Ovary (tissue), 3 donors: ENCODE results near the gene EFCAB14.

Experiments
- POLR2A ChIP-seq: fragments of 450-650 bp; IDR thresholded peaks from one replicate; pipeline ENCODE4 v1.6.1; 2017; ENCODE audit warnings: antibody characterized with exemption, mild to moderate bottlenecking, moderate library complexity
- TF ChIP-seq, protein P1 (sequence below), 3 donors: fragments of 450-650 bp in 2 of 3; fragments of 200-600 bp in 1 of 3; IDR thresholded peaks; one replicate each; pipeline versions ENCODE4 v1.5.1 to v1.8.0; 2016 to 2022; ENCODE audit warnings: antibody characterized with exemption in 3 of 3, mild to moderate bottlenecking in 1 of 3
- donor health status: DM: no; HTN: no; CAD: no.

DNA sequence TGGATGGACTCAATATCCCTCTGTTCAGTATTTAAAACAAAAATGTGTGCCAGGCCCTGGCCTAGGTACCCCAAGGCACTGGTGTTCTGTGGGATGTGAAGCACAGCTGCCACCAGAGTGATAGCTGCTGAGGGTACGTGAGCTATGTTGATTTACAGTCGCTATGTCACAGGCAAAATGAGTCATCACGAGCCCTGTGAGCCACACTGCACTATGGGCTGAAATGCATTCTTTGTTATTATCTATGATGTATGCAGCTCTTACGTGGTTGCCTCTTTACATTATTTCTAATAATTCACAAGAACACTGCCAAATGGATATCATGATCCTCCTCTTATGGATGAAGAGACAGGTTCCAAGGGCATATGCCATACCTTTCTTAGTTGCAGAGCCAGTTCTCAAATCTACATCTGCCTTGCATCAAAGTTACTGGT, 45.1 kb downstream of the EFCAB14 start:
- TF ChIP-seq, protein P1, sequence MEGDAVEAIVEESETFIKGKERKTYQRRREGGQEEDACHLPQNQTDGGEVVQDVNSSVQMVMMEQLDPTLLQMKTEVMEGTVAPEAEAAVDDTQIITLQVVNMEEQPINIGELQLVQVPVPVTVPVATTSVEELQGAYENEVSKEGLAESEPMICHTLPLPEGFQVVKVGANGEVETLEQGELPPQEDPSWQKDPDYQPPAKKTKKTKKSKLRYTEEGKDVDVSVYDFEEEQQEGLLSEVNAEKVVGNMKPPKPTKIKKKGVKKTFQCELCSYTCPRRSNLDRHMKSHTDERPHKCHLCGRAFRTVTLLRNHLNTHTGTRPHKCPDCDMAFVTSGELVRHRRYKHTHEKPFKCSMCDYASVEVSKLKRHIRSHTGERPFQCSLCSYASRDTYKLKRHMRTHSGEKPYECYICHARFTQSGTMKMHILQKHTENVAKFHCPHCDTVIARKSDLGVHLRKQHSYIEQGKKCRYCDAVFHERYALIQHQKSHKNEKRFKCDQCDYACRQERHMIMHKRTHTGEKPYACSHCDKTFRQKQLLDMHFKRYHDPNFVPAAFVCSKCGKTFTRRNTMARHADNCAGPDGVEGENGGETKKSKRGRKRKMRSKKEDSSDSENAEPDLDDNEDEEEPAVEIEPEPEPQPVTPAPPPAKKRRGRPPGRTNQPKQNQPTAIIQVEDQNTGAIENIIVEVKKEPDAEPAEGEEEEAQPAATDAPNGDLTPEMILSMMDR (IDR thresholded peaks at IDR 0.05) = no peak
- no peak for TF ChIP-seq POLR2A
